ENCODE data around the gene ZFYVE19.

GRCh38 chr15:40825661-40826422 is 19.0 kb downstream of the ZFYVE19 start:
- TF ChIP-seq CTCF (IDR thresholded peaks at IDR 0.05), result no peak
- no peak for TF ChIP-seq POLR2AphosphoS5 (IDR thresholded peaks at IDR 0.05; ENCODE audit: insufficient read depth in 1 of 2, low read depth in 1 of 2)
- no peak for TF ChIP-seq POLR2A (IDR thresholded peaks at IDR 0.05)
